Activated B cell treated with CpG ODN at 0.5 μM for 24 hours (primary cell): ENCODE data around the gene LMO2. TPM values are rescaled to one million over a fixed set of nuclear protein-coding genes. Genes with fewer than 3 reads are reported as not detected.

Experiments
- ATAC-seq: fragments of 200-7000 bp; cut with Tn5 transposase; one replicate; pipeline ENCODE4 v1.10.0; 2021; ENCODE audit warnings: low read depth, mild to moderate bottlenecking, moderate library complexity
- CTCF ChIA-PET: fragments of 350-600 bp; sonication (Branson Sonifier 250); formaldehyde crosslinking; loops from one replicate; lab custom pipeline; 2021; ENCODE audit warnings: antibody characterized with exemption; lab: Charles Lee
- POLR2A ChIA-PET: fragments of 350-600 bp; sonication (Branson Sonifier 250); formaldehyde crosslinking; loops from one replicate; lab custom pipeline; 2021; ENCODE audit warnings: antibody characterized with exemption; lab: Charles Lee
- DNase-seq: peaks from one replicate; pipeline ENCODE4 v3.0.0; 2022
- H3K27ac Mint-ChIP-seq: one replicate; pipeline ENCODE4 v1.8.0; 2020; ENCODE audit warnings: mixed read lengths
- H3K27me3 Mint-ChIP-seq: one replicate; pipeline ENCODE4 v1.8.0; 2021; ENCODE audit warnings: mixed read lengths
- H3K36me3 Mint-ChIP-seq: one replicate; pipeline ENCODE4 v1.8.0; 2021; ENCODE audit warnings: low read depth, mixed read lengths
- H3K4me1 Mint-ChIP-seq: one replicate; pipeline ENCODE4 v1.8.0; 2021; ENCODE audit warnings: mixed read lengths
- H3K4me3 Mint-ChIP-seq: one replicate; pipeline ENCODE4 v1.8.0; 2020; ENCODE audit warnings: mild to moderate bottlenecking, mixed read lengths
- H3K9me3 Mint-ChIP-seq: one replicate; pipeline ENCODE4 v1.8.0; 2020; ENCODE audit warnings: mixed read lengths
- intact Hi-C: fragments of 100-400 bp; cut with micrococcal nuclease; formaldehyde crosslinking; loops from one replicate; pipeline ENCODE4 v1.15.1; 2024
- total RNA-seq: library from RNA; stranded (reverse); gene quantifications from 2 replicates; pipeline ENCODE4 v1.2.3, GENCODE V29; 2022
- TF ChIP-seq, protein P1 (sequence below): fragments of 200-600 bp; IDR thresholded peaks from one replicate; pipeline ENCODE4 v1.8.0; 2022; ENCODE audit warnings: antibody characterized with exemption, mild to moderate bottlenecking

Gene LMO2
- total RNA-seq, 1 donor from 2014 or later: 29.1 TPM

DNA sequence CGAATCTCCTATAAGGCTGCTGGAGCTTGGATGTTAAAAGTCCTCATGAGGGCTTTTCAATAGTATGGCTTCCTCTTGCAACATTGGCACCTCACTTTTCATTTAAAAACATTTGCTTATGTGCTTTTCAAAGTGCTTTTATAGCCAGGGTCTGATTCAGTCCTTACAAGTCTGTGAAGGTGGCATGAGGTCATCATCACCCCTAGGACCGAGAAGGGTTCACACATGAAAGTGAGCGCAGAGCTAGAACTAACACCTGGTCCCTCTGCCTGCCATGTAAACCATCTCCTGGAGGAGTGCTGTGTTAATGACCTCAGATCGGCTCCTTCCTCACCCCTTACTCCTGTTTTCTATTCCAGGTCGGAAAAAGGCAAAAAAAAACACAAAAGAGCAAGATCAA lies 12.2 kb upstream of the LMO2 start:
- TF ChIP-seq, protein P1, sequence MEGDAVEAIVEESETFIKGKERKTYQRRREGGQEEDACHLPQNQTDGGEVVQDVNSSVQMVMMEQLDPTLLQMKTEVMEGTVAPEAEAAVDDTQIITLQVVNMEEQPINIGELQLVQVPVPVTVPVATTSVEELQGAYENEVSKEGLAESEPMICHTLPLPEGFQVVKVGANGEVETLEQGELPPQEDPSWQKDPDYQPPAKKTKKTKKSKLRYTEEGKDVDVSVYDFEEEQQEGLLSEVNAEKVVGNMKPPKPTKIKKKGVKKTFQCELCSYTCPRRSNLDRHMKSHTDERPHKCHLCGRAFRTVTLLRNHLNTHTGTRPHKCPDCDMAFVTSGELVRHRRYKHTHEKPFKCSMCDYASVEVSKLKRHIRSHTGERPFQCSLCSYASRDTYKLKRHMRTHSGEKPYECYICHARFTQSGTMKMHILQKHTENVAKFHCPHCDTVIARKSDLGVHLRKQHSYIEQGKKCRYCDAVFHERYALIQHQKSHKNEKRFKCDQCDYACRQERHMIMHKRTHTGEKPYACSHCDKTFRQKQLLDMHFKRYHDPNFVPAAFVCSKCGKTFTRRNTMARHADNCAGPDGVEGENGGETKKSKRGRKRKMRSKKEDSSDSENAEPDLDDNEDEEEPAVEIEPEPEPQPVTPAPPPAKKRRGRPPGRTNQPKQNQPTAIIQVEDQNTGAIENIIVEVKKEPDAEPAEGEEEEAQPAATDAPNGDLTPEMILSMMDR: no peak
- Mint-ChIP-seq H3K36me3 (no peaks in the 10 kb centered on the region), H3K4me3 (no peak overlapping the region), H3K4me1 (peaks cover 30% of the 10 kb centered on the region), H3K9me3 (no peaks in the 10 kb centered on the region), H3K27me3 (no peaks in the 10 kb centered on the region), H3K27ac (no peak overlapping the region)
- no peak for ATAC-seq
- POLR2A ChIA-PET: no interaction called here
- CTCF ChIA-PET: no interaction called here
- intact Hi-C loops: no loop called here
- no peak for DNase-seq

DNA sequence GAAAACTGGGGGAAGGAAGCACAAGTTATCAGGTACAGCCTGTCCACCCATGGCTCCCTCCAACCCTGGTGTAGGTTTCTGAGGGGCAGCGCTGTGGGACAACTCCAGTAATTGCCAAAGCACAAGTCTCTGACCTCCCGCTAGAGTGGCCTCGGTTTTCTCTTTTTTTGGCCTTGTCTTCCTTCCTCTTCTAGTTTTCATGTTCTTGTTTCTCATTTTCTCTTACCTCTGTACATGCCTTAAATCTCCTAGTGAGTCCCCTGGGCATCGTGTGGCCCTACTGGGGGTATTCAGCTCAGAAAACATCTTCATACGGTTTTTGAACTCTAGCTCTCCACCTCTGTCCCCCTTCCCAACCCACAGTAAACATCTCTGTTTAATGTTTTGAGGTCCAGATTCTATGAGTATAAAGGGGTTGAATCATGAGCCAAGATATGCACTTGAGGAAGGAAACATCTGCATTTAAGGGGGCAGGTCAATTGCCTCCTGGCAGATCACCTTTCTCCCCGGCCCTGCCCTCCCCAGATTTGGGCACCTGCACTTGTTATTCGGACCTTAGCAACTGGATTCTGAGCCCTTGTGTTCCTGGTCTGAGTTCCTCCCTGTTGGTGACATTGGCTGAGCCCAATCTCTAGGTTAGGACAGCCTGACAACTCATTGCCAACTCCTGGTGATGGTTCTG lies 8.4 kb upstream of the LMO2 start:
- TF ChIP-seq, protein P1: no peak
- H3K27ac Mint-ChIP-seq: peak overlapping the region; percentile 64
- H3K9me3 Mint-ChIP-seq: no peaks in the 10 kb centered on the region
- intact Hi-C loops: loop anchor here (1.0 kb wide), 1 partner anchor 12 kb away; no protein-coding TSS in a partner anchor
- H3K27me3 Mint-ChIP-seq: no peaks in the 10 kb centered on the region
- peak overlapping the region; percentile 9 for H3K4me3 Mint-ChIP-seq
- ChIA-PET POLR2A (interaction anchor here (0.9 kb wide), 1 partner anchor 53 kb away, joined by 4 read pairs; no protein-coding TSS in a partner anchor), CTCF (interaction anchor here (2.1 kb wide), 1 partner anchor 70 kb away, joined by 8 read pairs; no protein-coding TSS in a partner anchor)
- ATAC-seq (peak; percentile 18), DNase-seq (no peak)
- no peaks in the 10 kb centered on the region for H3K36me3 Mint-ChIP-seq
- H3K4me1 Mint-ChIP-seq: peaks cover 44% of the 10 kb centered on the region

- Mint-ChIP-seq H3K9me3 (no peaks in the 10 kb centered on the region), H3K27me3 (no peaks in the 10 kb centered on the region), H3K4me1 (peaks cover 52% of the 10 kb centered on the region), H3K27ac (peak overlapping the region; percentile 64), H3K36me3 (no peaks in the 10 kb centered on the region), H3K4me3 (no peak overlapping the region)
- intact Hi-C loops: loop anchor here (1.0 kb wide), 1 partner anchor 13 kb away; no protein-coding TSS in a partner anchor
- POLR2A ChIA-PET: interaction anchor here (0.9 kb wide), 1 partner anchor 54 kb away, joined by 4 read pairs; no protein-coding TSS in a partner anchor
- ATAC-seq: no peak
- CTCF ChIA-PET: interaction anchor here (2.1 kb wide), 1 partner anchor 71 kb away, joined by 8 read pairs; no protein-coding TSS in a partner anchor
- TF ChIP-seq, protein P1: no peak
- DNase-seq: no peak
Observed at GRCh38 chr11:33899400-33900037, 7.6 kb upstream of the LMO2 start.

DNA sequence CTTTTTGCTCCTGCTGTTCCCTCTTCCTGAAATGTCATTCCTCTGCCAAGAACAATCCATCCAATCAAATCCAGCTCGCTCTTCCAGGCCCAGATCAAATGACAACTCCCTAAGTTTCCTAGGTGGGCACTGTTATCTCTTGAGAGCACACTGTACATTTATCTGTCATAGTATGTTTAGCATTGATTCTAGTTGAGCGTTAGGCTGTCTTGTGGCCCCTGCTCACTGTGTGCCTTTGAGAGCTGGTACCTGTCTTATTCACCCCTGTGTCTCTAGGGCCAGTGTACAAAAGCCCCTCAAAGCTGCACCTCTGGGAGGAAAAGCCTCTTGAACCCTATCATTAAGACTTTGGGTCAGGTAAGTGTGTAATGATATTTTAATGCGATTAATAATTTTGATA lies 7.1 kb upstream of the LMO2 start:
- no peaks in the 10 kb centered on the region for H3K36me3 Mint-ChIP-seq
- H3K4me1 Mint-ChIP-seq: peaks cover 58% of the 10 kb centered on the region
- no peak for ATAC-seq
- H3K4me3 Mint-ChIP-seq: no peak overlapping the region
- ChIA-PET CTCF (interaction anchor here (2.1 kb wide), 1 partner anchor 71 kb away, joined by 8 read pairs; no protein-coding TSS in a partner anchor), POLR2A (interaction anchor here (1.1 kb wide), 1 partner anchor 14 kb away, joined by 4 read pairs; no protein-coding TSS in a partner anchor)
- H3K27me3 Mint-ChIP-seq: no peaks in the 10 kb centered on the region
- no peak for DNase-seq
- H3K27ac Mint-ChIP-seq: no peak overlapping the region
- intact Hi-C loops: no loop called here
- no peaks in the 10 kb centered on the region for H3K9me3 Mint-ChIP-seq
- TF ChIP-seq, protein P1: no peak
